ENCODE measurements around the gene CDK7. TPM values are rescaled to one million over a fixed set of nuclear protein-coding genes. Genes with fewer than 3 reads are reported as not detected.
A peak's percentile ranks its signal among the peaks of the same experiment; 100 is the strongest.
"Not testable (repeated sequence)": the region's sequence is repeated elsewhere in the genome, so short reads cannot be mapped to it uniquely, and the experiment has no call there.

The CDK7 gene
- total RNA-seq, 2 experiments from 2014 or later, result 36.2 to 41.2 TPM

GRCh38 chr5:69217151-69217511, 17.6 kb upstream of the CDK7 start:
- Mint-ChIP-seq H3K36me3 (peaks cover 5% of the 10 kb centered on the region), H3K27ac (peak overlapping the region; percentile 93), H3K27me3 (no peaks in the 10 kb centered on the region), H3K4me3 (peak overlapping the region; percentile 97), H3K9me3 (no peaks in the 10 kb centered on the region), H3K4me1 (ENCODE audit: low read depth) (peaks cover 15% of the 10 kb centered on the region)
- ChIA-PET CTCF (interaction anchor here (0.8 kb wide), 2 partner anchors 53 to 124 kb away, joined by 3 read pairs; no protein-coding TSS in a partner anchor), POLR2A (interaction anchor here (0.6 to 2.2 kb wide), 3 partner anchors 27 to 115 kb away, joined by 3 to 8 read pairs (median 3); partner anchors contain the start of genes CCDC125 and CENPH)
- intact Hi-C loops (cut with micrococcal nuclease), result loop anchor here (1.0 kb wide), 4 partner anchors 28 to 152 kb away; partner anchors contain the start of genes AK6, CENPH, RAD17 and TAF9
- no peak for DNase-seq

- H3K36me3 Mint-ChIP-seq, result peaks cover 5% of the 10 kb centered on the region
- ChIA-PET POLR2A (interaction anchor here (0.6 to 2.2 kb wide), 3 partner anchors 28 to 115 kb away, joined by 3 to 8 read pairs (median 3); partner anchors contain the start of genes CCDC125 and CENPH), CTCF (interaction anchor here (0.8 to 0.9 kb wide), 3 partner anchors 54 to 124 kb away, joined by 3 read pairs; partner anchors contain the start of gene SLC30A5)
- no peaks in the 10 kb centered on the region for H3K27me3 Mint-ChIP-seq
- peak overlapping the region; percentile 93 for H3K27ac Mint-ChIP-seq
- H3K9me3 Mint-ChIP-seq, result no peaks in the 10 kb centered on the region
- DNase-seq, result peak; percentile 96
- peak overlapping the region; percentile 97 for H3K4me3 Mint-ChIP-seq
- peaks cover 15% of the 10 kb centered on the region for H3K4me1 Mint-ChIP-seq (ENCODE audit: low read depth)
- intact Hi-C loops (cut with micrococcal nuclease), result loop anchor here (1.0 to 2.0 kb wide), 6 partner anchors 16 to 175 kb away; partner anchors contain the start of genes AK6, CDK7, CENPH and RAD17
These were observed 16.8 kb upstream of the CDK7 start for GRCh38 chr5:69217548-69218526.

DNA sequence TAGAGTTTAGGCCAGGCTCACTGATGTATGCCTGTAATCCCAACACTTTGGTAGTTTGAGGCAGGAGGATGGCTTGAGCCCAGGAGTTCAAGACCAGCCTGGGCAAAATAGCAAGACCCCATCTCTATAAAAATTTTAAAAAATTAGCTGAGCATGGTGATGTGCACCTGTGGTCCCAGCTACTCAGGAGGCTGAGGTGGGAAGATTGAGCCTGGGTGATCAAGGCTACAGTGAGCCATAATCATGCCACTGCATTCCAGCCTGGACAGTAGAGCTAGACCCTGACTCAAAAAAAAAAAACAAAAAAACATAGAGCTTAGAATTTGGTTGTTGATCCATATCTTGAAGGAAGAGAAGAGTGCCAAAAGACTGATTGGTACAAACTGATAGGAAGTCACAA, 14.7 kb upstream of the CDK7 start:
- H3K36me3 Mint-ChIP-seq, result peaks cover 2% of the 10 kb centered on the region
- ChIA-PET POLR2A (no interaction called here), CTCF (no interaction called here)
- intact Hi-C loops (cut with micrococcal nuclease), result loop anchor here (2.0 kb wide), 1 partner anchor 177 kb away; no protein-coding TSS in a partner anchor
- H3K4me1 Mint-ChIP-seq (ENCODE audit: low read depth), result peaks cover 15% of the 10 kb centered on the region
- H3K27me3 Mint-ChIP-seq, result no peaks in the 10 kb centered on the region
- H3K27ac Mint-ChIP-seq, result no peak overlapping the region
- H3K9me3 Mint-ChIP-seq, result no peaks in the 10 kb centered on the region
- DNase-seq, result no peak
- H3K4me3 Mint-ChIP-seq, result no peak overlapping the region

- H3K9me3 Mint-ChIP-seq; H3K36me3 Mint-ChIP-seq; H3K27ac Mint-ChIP-seq; CTCF ChIA-PET; H3K4me3 Mint-ChIP-seq; H3K27me3 Mint-ChIP-seq; POLR2A ChIA-PET; intact Hi-C loops (cut with micrococcal nuclease); DNase-seq: not testable (repeated sequence)
- H3K4me1 Mint-ChIP-seq (ENCODE audit: low read depth), result peaks cover 15% of the 10 kb centered on the region
These were observed 14.3 kb upstream of the CDK7 start for GRCh38 chr5:69220371-69220770.

DNA sequence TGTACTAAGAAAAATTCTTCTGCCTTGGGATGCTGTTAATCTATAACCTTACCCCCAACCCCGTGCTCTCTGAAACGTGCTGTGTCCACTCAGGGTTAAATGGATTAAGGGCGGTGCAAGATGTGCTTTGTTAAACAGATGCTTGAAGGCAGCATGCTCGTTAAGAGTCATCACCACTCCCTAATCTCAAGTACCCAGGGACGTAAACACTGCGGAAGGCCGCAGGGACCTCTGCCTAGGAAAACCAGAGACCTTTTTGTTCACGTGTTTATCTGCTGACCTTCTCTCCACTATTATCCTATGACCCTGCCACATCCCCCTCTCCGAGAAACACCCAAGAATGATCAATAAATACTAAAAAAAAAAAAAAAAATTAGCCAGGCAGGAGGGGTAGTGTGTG, 13.9 kb upstream of the CDK7 start:
- H3K36me3 Mint-ChIP-seq; intact Hi-C loops (cut with micrococcal nuclease); CTCF ChIA-PET; H3K4me3 Mint-ChIP-seq; POLR2A ChIA-PET; H3K27me3 Mint-ChIP-seq; DNase-seq; H3K27ac Mint-ChIP-seq; H3K9me3 Mint-ChIP-seq: not testable (repeated sequence)
- peaks cover 15% of the 10 kb centered on the region for H3K4me1 Mint-ChIP-seq (ENCODE audit: low read depth)

GRCh38 chr5:69224520-69224919, 10.2 kb upstream of the CDK7 start:
- H3K36me3 Mint-ChIP-seq, result peaks cover 7% of the 10 kb centered on the region
- no peaks in the 10 kb centered on the region for H3K27me3 Mint-ChIP-seq
- intact Hi-C loops (cut with micrococcal nuclease), result no loop called here
- POLR2A ChIA-PET, result no interaction called here
- no peak overlapping the region for H3K4me3 Mint-ChIP-seq
- H3K27ac Mint-ChIP-seq, result no peak overlapping the region
- no peak for DNase-seq
- CTCF ChIA-PET, result no interaction called here
- no peaks in the 10 kb centered on the region for H3K4me1 Mint-ChIP-seq (ENCODE audit: low read depth)
- no peaks in the 10 kb centered on the region for H3K9me3 Mint-ChIP-seq

- POLR2A ChIA-PET, result no interaction called here
- H3K27ac Mint-ChIP-seq, result no peak overlapping the region
- H3K36me3 Mint-ChIP-seq, result peaks cover 7% of the 10 kb centered on the region
- intact Hi-C loops (cut with micrococcal nuclease), result no loop called here
- no peak overlapping the region for H3K4me3 Mint-ChIP-seq
- H3K4me1 Mint-ChIP-seq (ENCODE audit: low read depth), result no peaks in the 10 kb centered on the region
- H3K27me3 Mint-ChIP-seq, result no peaks in the 10 kb centered on the region
- DNase-seq, result no peak
- CTCF ChIA-PET, result no interaction called here
- no peaks in the 10 kb centered on the region for H3K9me3 Mint-ChIP-seq
These were observed 8.8 kb upstream of the CDK7 start for GRCh38 chr5:69225860-69226259.

GRCh38 chr5:69230181-69230580, 4.5 kb upstream of the CDK7 start:
- intact Hi-C loops (cut with micrococcal nuclease), result no loop called here
- Mint-ChIP-seq H3K4me1 (ENCODE audit: low read depth) (peaks cover 6% of the 10 kb centered on the region), H3K9me3 (no peaks in the 10 kb centered on the region), H3K27me3 (no peaks in the 10 kb centered on the region), H3K4me3 (no peak overlapping the region), H3K27ac (no peak overlapping the region), H3K36me3 (peaks cover 7% of the 10 kb centered on the region)
- ChIA-PET CTCF (no interaction called here), POLR2A (no interaction called here)
- no peak for DNase-seq

DNA sequence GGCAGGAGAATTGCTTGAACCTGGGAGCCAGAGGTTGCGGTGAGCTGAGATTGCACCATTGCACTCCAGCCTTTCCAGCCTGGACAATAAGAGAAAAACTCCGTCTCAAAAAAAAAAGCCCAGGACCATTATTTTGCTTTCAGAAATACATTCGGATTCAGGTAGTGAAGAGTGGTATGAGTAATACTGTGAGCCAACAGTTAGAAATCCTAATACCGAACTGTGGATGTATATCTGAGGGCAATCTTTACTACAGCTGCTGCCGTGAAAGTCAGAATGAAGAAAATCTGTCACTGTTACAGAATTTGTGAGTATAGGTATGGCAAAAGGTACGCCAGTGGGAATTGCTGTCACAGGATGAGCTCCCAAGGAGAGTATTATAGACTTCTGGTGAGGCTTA, 3.4 kb upstream of the CDK7 start:
- Mint-ChIP-seq H3K27ac (no peak overlapping the region), H3K36me3 (peaks cover 3% of the 10 kb centered on the region), H3K4me1 (ENCODE audit: low read depth) (peaks cover 14% of the 10 kb centered on the region), H3K4me3 (no peak overlapping the region), H3K27me3 (no peaks in the 10 kb centered on the region), H3K9me3 (no peaks in the 10 kb centered on the region)
- CTCF ChIA-PET, result no interaction called here
- POLR2A ChIA-PET, result no interaction called here
- DNase-seq, result no peak
- intact Hi-C loops (cut with micrococcal nuclease), result no loop called here

GRCh38 chr5:69231851-69232250, 2.8 kb upstream of the CDK7 start:
- no peak overlapping the region for H3K27ac Mint-ChIP-seq
- H3K9me3 Mint-ChIP-seq, result no peaks in the 10 kb centered on the region
- no peaks in the 10 kb centered on the region for H3K27me3 Mint-ChIP-seq
- DNase-seq, result no peak
- H3K36me3 Mint-ChIP-seq, result peaks cover 5% of the 10 kb centered on the region
- CTCF ChIA-PET, result no interaction called here
- peaks cover 17% of the 10 kb centered on the region for H3K4me1 Mint-ChIP-seq (ENCODE audit: low read depth)
- intact Hi-C loops (cut with micrococcal nuclease), result no loop called here
- POLR2A ChIA-PET, result no interaction called here
- H3K4me3 Mint-ChIP-seq, result no peak overlapping the region

GRCh38 chr5:69236733-69237132, 2.0 kb downstream of the CDK7 start:
- intact Hi-C loops (cut with micrococcal nuclease); CTCF ChIA-PET; DNase-seq; H3K27ac Mint-ChIP-seq; H3K27me3 Mint-ChIP-seq; H3K9me3 Mint-ChIP-seq: not testable (repeated sequence)
- POLR2A ChIA-PET, result interaction anchor here (0.7 kb wide), 1 partner anchor 128 kb away, joined by 5 read pairs; no protein-coding TSS in a partner anchor
- H3K4me1 Mint-ChIP-seq (ENCODE audit: low read depth), result peaks cover 46% of the 10 kb centered on the region
- H3K36me3 Mint-ChIP-seq, result peaks cover 27% of the 10 kb centered on the region
- peak overlapping the region; percentile 50 for H3K4me3 Mint-ChIP-seq

GRCh38 chr5:69237877-69238276, 3.2 kb downstream of the CDK7 start:
- Mint-ChIP-seq H3K36me3 (peaks cover 34% of the 10 kb centered on the region), H3K4me3 (no peak overlapping the region), H3K27ac (no peak overlapping the region), H3K27me3 (no peaks in the 10 kb centered on the region), H3K4me1 (ENCODE audit: low read depth) (peaks cover 52% of the 10 kb centered on the region), H3K9me3 (no peaks in the 10 kb centered on the region)
- DNase-seq, result no peak
- ChIA-PET POLR2A (interaction anchor here (0.6 kb wide), 1 partner anchor 97 kb away, joined by 4 read pairs; no protein-coding TSS in a partner anchor), CTCF (no interaction called here)
- intact Hi-C loops (cut with micrococcal nuclease), result no loop called here

All from activated CD4-positive, alpha-beta memory T cell treated with anti-CD3 and anti-CD28 coated beads for 36 hours (primary cell).